ENCODE measurements around the gene TSPYL4. TPM values are rescaled to one million over a fixed set of nuclear protein-coding genes. Genes with fewer than 3 reads are reported as not detected.

The TSPYL4 gene
- total RNA-seq, 1 experiment from 2014 or later = 24.9 TPM

GRCh38 chr6:116215414-116215813 lies 38.5 kb downstream of the TSPYL4 start:
- H3K9me3 ChIP-seq (ENCODE audit: low read length) = no peaks in the 10 kb centered on the region
- no peaks in the 10 kb centered on the region for H4K20me1 ChIP-seq (ENCODE audit: insufficient read depth, low read depth, low read length)
- no peak overlapping the region for H3K4me3 ChIP-seq (ENCODE audit: low read length)
- H3K79me2 ChIP-seq (ENCODE audit: low read length) = no peaks in the 10 kb centered on the region
- H3K9me2 ChIP-seq (replicated peaks; ENCODE audit: insufficient read depth, low read length) = no peaks in the 10 kb centered on the region
- no peak for DNase-seq
- no peaks in the 10 kb centered on the region for H3K36me3 ChIP-seq (ENCODE audit: insufficient read depth, low read length)
- H3K4me1 ChIP-seq (ENCODE audit: low read length) = peaks cover 3% of the 10 kb centered on the region
- no peaks in the 10 kb centered on the region for H3K27me3 ChIP-seq (ENCODE audit: low read length)
- H3K27ac ChIP-seq (ENCODE audit: low read length) = no peak overlapping the region
- H3K9ac ChIP-seq (ENCODE audit: low read length) = no peak overlapping the region
- no peak overlapping the region for H3K4me2 ChIP-seq (ENCODE audit: low read depth, low read length, poor library complexity, severe bottlenecking)
- no peak overlapping the region for H2AFZ ChIP-seq (ENCODE audit: low read length)

- Histone ChIP-seq H3K79me2 (ENCODE audit: low read length) (no peaks in the 10 kb centered on the region), H3K4me2 (ENCODE audit: low read depth, low read length, poor library complexity, severe bottlenecking) (no peak overlapping the region), H3K4me1 (ENCODE audit: low read length) (peaks cover 3% of the 10 kb centered on the region), H2AFZ (ENCODE audit: low read length) (no peak overlapping the region), H3K9me3 (ENCODE audit: low read length) (no peaks in the 10 kb centered on the region), H3K9ac (ENCODE audit: low read length) (no peak overlapping the region), H3K4me3 (ENCODE audit: low read length) (no peak overlapping the region), H4K20me1 (ENCODE audit: insufficient read depth, low read depth, low read length) (no peaks in the 10 kb centered on the region), H3K9me2 (replicated peaks; ENCODE audit: insufficient read depth, low read length) (no peaks in the 10 kb centered on the region), H3K36me3 (ENCODE audit: insufficient read depth, low read length) (no peaks in the 10 kb centered on the region), H3K27ac (ENCODE audit: low read length) (no peak overlapping the region), H3K27me3 (ENCODE audit: low read length) (no peaks in the 10 kb centered on the region)
- DNase-seq = no peak
Measured at GRCh38 chr6:116214681-116215080, 39.2 kb downstream of the TSPYL4 start.

GRCh38 chr6:116210750-116211425 lies 43.0 kb downstream of the TSPYL4 start:
- Histone ChIP-seq H3K4me1 (ENCODE audit: low read length) (no peaks in the 10 kb centered on the region), H2AFZ (ENCODE audit: low read length) (no peak overlapping the region), H3K4me2 (ENCODE audit: low read depth, low read length, poor library complexity, severe bottlenecking) (no peak overlapping the region), H3K27ac (ENCODE audit: low read length) (no peak overlapping the region), H3K9me2 (replicated peaks; ENCODE audit: insufficient read depth, low read length) (no peaks in the 10 kb centered on the region), H3K79me2 (ENCODE audit: low read length) (no peaks in the 10 kb centered on the region), H3K36me3 (ENCODE audit: insufficient read depth, low read length) (no peaks in the 10 kb centered on the region), H3K9ac (ENCODE audit: low read length) (no peak overlapping the region), H4K20me1 (ENCODE audit: insufficient read depth, low read depth, low read length) (no peaks in the 10 kb centered on the region), H3K9me3 (ENCODE audit: low read length) (no peaks in the 10 kb centered on the region), H3K27me3 (ENCODE audit: low read length) (no peaks in the 10 kb centered on the region), H3K4me3 (ENCODE audit: low read length) (no peak overlapping the region)
- DNase-seq = no peak

GRCh38 chr6:116210316-116210715 lies 43.6 kb downstream of the TSPYL4 start:
- no peaks in the 10 kb centered on the region for H3K4me1 ChIP-seq (ENCODE audit: low read length)
- H3K79me2 ChIP-seq (ENCODE audit: low read length) = no peaks in the 10 kb centered on the region
- no peaks in the 10 kb centered on the region for H4K20me1 ChIP-seq (ENCODE audit: insufficient read depth, low read depth, low read length)
- H3K4me2 ChIP-seq (ENCODE audit: low read depth, low read length, poor library complexity, severe bottlenecking) = no peak overlapping the region
- no peak overlapping the region for H3K4me3 ChIP-seq (ENCODE audit: low read length)
- no peaks in the 10 kb centered on the region for H3K36me3 ChIP-seq (ENCODE audit: insufficient read depth, low read length)
- H3K9ac ChIP-seq (ENCODE audit: low read length) = no peak overlapping the region
- no peak overlapping the region for H2AFZ ChIP-seq (ENCODE audit: low read length)
- H3K27ac ChIP-seq (ENCODE audit: low read length) = no peak overlapping the region
- no peaks in the 10 kb centered on the region for H3K27me3 ChIP-seq (ENCODE audit: low read length)
- H3K9me2 ChIP-seq (replicated peaks; ENCODE audit: insufficient read depth, low read length) = no peaks in the 10 kb centered on the region
- no peaks in the 10 kb centered on the region for H3K9me3 ChIP-seq (ENCODE audit: low read length)
- no peak for DNase-seq

- Histone ChIP-seq H3K9me2 (replicated peaks; ENCODE audit: insufficient read depth, low read length) (no peaks in the 10 kb centered on the region), H3K9ac (ENCODE audit: low read length) (no peak overlapping the region), H3K27me3 (ENCODE audit: low read length) (no peaks in the 10 kb centered on the region), H2AFZ (ENCODE audit: low read length) (no peak overlapping the region), H3K4me2 (ENCODE audit: low read depth, low read length, poor library complexity, severe bottlenecking) (no peak overlapping the region), H3K79me2 (ENCODE audit: low read length) (no peaks in the 10 kb centered on the region), H3K36me3 (ENCODE audit: insufficient read depth, low read length) (no peaks in the 10 kb centered on the region), H3K4me3 (ENCODE audit: low read length) (no peak overlapping the region), H3K27ac (ENCODE audit: low read length) (no peak overlapping the region), H3K9me3 (ENCODE audit: low read length) (no peaks in the 10 kb centered on the region), H3K4me1 (ENCODE audit: low read length) (no peaks in the 10 kb centered on the region), H4K20me1 (ENCODE audit: insufficient read depth, low read depth, low read length) (no peaks in the 10 kb centered on the region)
- DNase-seq = no peak
Measured at GRCh38 chr6:116208056-116208785, 45.7 kb downstream of the TSPYL4 start.

- Histone ChIP-seq H3K9ac (ENCODE audit: low read length) (no peak overlapping the region), H3K4me3 (ENCODE audit: low read length) (no peak overlapping the region), H3K79me2 (ENCODE audit: low read length) (no peaks in the 10 kb centered on the region), H3K27me3 (ENCODE audit: low read length) (no peaks in the 10 kb centered on the region), H3K36me3 (ENCODE audit: insufficient read depth, low read length) (no peaks in the 10 kb centered on the region), H4K20me1 (ENCODE audit: insufficient read depth, low read depth, low read length) (no peaks in the 10 kb centered on the region), H3K4me2 (ENCODE audit: low read depth, low read length, poor library complexity, severe bottlenecking) (no peak overlapping the region), H3K27ac (ENCODE audit: low read length) (no peak overlapping the region), H3K4me1 (ENCODE audit: low read length) (no peaks in the 10 kb centered on the region), H3K9me2 (replicated peaks; ENCODE audit: insufficient read depth, low read length) (no peaks in the 10 kb centered on the region), H3K9me3 (ENCODE audit: low read length) (no peaks in the 10 kb centered on the region), H2AFZ (ENCODE audit: low read length) (no peak overlapping the region)
- no peak for DNase-seq
Measured at GRCh38 chr6:116206231-116206903, 47.5 kb downstream of the TSPYL4 start.

GRCh38 chr6:116205281-116205680 lies 48.6 kb downstream of the TSPYL4 start:
- no peaks in the 10 kb centered on the region for H3K9me2 ChIP-seq (replicated peaks; ENCODE audit: insufficient read depth, low read length)
- H3K27me3 ChIP-seq (ENCODE audit: low read length) = no peaks in the 10 kb centered on the region
- no peak overlapping the region for H3K4me2 ChIP-seq (ENCODE audit: low read depth, low read length, poor library complexity, severe bottlenecking)
- H3K4me3 ChIP-seq (ENCODE audit: low read length) = no peak overlapping the region
- no peaks in the 10 kb centered on the region for H3K9me3 ChIP-seq (ENCODE audit: low read length)
- H3K9ac ChIP-seq (ENCODE audit: low read length) = no peak overlapping the region
- H3K27ac ChIP-seq (ENCODE audit: low read length) = no peak overlapping the region
- H3K36me3 ChIP-seq (ENCODE audit: insufficient read depth, low read length) = no peaks in the 10 kb centered on the region
- H3K79me2 ChIP-seq (ENCODE audit: low read length) = no peaks in the 10 kb centered on the region
- no peaks in the 10 kb centered on the region for H4K20me1 ChIP-seq (ENCODE audit: insufficient read depth, low read depth, low read length)
- no peak for DNase-seq
- no peak overlapping the region for H2AFZ ChIP-seq (ENCODE audit: low read length)
- H3K4me1 ChIP-seq (ENCODE audit: low read length) = no peaks in the 10 kb centered on the region

- no peak overlapping the region for H3K4me2 ChIP-seq (ENCODE audit: low read depth, low read length, poor library complexity, severe bottlenecking)
- H4K20me1 ChIP-seq (ENCODE audit: insufficient read depth, low read depth, low read length) = no peaks in the 10 kb centered on the region
- H3K9me2 ChIP-seq (replicated peaks; ENCODE audit: insufficient read depth, low read length) = no peaks in the 10 kb centered on the region
- H3K79me2 ChIP-seq (ENCODE audit: low read length) = no peaks in the 10 kb centered on the region
- H3K27ac ChIP-seq (ENCODE audit: low read length) = no peak overlapping the region
- H3K36me3 ChIP-seq (ENCODE audit: insufficient read depth, low read length) = no peaks in the 10 kb centered on the region
- DNase-seq = no peak
- H3K9ac ChIP-seq (ENCODE audit: low read length) = no peak overlapping the region
- H2AFZ ChIP-seq (ENCODE audit: low read length) = no peak overlapping the region
- H3K27me3 ChIP-seq (ENCODE audit: low read length) = no peaks in the 10 kb centered on the region
- H3K4me3 ChIP-seq (ENCODE audit: low read length) = no peak overlapping the region
- no peaks in the 10 kb centered on the region for H3K4me1 ChIP-seq (ENCODE audit: low read length)
- no peaks in the 10 kb centered on the region for H3K9me3 ChIP-seq (ENCODE audit: low read length)
Measured at GRCh38 chr6:116201538-116201937, 52.3 kb downstream of the TSPYL4 start.

Measured in Karpas-422 (cell line).